B cell (primary cell): ENCODE measurements around the gene PLP1.

Experiments used
- CTCF ChIP-seq: fragments of 200-600 bp; IDR thresholded peaks from one replicate; pipeline ENCODE4 v1.8.0; 2022; ENCODE audit warnings: antibody characterized with exemption, mild to moderate bottlenecking
- EZH2 ChIP-seq: IDR thresholded peaks from 2 replicates; pipeline ENCODE4 v1.6.1; 2012; ENCODE audit warnings: borderline replicate concordance, low read depth, mild to moderate bottlenecking, moderate library complexity, low read length; ENCODE audit not compliant: insufficient read depth, poor library complexity, severe bottlenecking

- TF ChIP-seq CTCF, result no peak
- no peak for TF ChIP-seq EZH2
Measured at GRCh38 chrX:103734125-103734760, 42.4 kb upstream of the PLP1 start.
